Fibroblast of lung (primary cell): ENCODE data around the gene ABCF3. TPM values are rescaled to one million over a fixed set of nuclear protein-coding genes. Genes with fewer than 3 reads are reported as not detected.

Experiments
- DNase-seq, 2 donors: peaks; one replicate each; pipeline versions ENCODE4 v3.0.0 to v3.0.0-alpha.2; 2010; ENCODE audit warnings: low read depth in 2 of 2
- H2AFZ ChIP-seq: 2 replicates; pipeline ENCODE4 v1.5.1; 2012; ENCODE audit warnings: low read length, control low read depth, inconsistent platforms
- H3K27ac ChIP-seq: 2 replicates; pipeline ENCODE4 v1.5.1; 2011; ENCODE audit warnings: low read length, control low read depth; ENCODE audit not compliant: insufficient read depth
- H3K27me3 ChIP-seq: 2 replicates; pipeline ENCODE4 v1.5.1; 2011; ENCODE audit warnings: mild to moderate bottlenecking, low read length; ENCODE audit not compliant: control insufficient read depth, insufficient read depth
- H3K36me3 ChIP-seq: 2 replicates; pipeline ENCODE4 v1.5.1; 2011; ENCODE audit warnings: low read length; ENCODE audit not compliant: control insufficient read depth, insufficient read depth
- H3K4me1 ChIP-seq: 2 replicates; pipeline ENCODE4 v1.5.1; 2011; ENCODE audit warnings: low read length; ENCODE audit not compliant: control insufficient read depth, insufficient read depth; ENCODE audit errors: extremely low read depth
- H3K4me2 ChIP-seq: 2 replicates; pipeline ENCODE4 v1.5.1; 2011; ENCODE audit warnings: low read length, control low read depth; ENCODE audit not compliant: insufficient read depth; ENCODE audit errors: extremely low read depth
- H3K4me3 ChIP-seq, 4 experiments: fragments of 200-600 bp in 1 of 4; sonication (generic) in 1 of 4; replicated peaks in 1 of 4; 2 replicates each; pipeline ENCODE4 v1.5.1; 2011 to 2016; ENCODE audit warnings: low read length in 4 of 4, low read depth in 3 of 4, mild to moderate bottlenecking in 3 of 4, control low read depth in 2 of 4, inconsistent platforms in 1 of 4, mixed read lengths in 1 of 4; ENCODE audit not compliant: insufficient read depth in 1 of 4; ENCODE audit errors: control extremely low read depth in 1 of 4
- H3K79me2 ChIP-seq: 2 replicates; pipeline ENCODE4 v1.5.1; 2012; ENCODE audit warnings: mild to moderate bottlenecking, low read length, inconsistent platforms; ENCODE audit not compliant: control insufficient read depth, insufficient read depth
- H3K9ac ChIP-seq: 2 replicates; pipeline ENCODE4 v1.5.1; 2011; ENCODE audit warnings: mild to moderate bottlenecking, low read length, control low read depth; ENCODE audit not compliant: insufficient read depth
- H3K9me3 ChIP-seq: 2 replicates; pipeline ENCODE4 v1.5.1; 2012; ENCODE audit warnings: low read depth, low read length; ENCODE audit not compliant: control insufficient read depth, insufficient read depth
- H4K20me1 ChIP-seq: 2 replicates; pipeline ENCODE4 v1.5.1; 2011; ENCODE audit warnings: low read length; ENCODE audit not compliant: control insufficient read depth, insufficient read depth; ENCODE audit errors: extremely low read depth
- CTCF ChIP-seq, 2 donors: IDR thresholded peaks in 1 of 2; conservative IDR thresholded peaks in 1 of 2; 1 replicate in 1 of 2; 2 replicates in 1 of 2; pipeline ENCODE4 v1.5.1; 2011 to 2012; ENCODE audit warnings: low read length in 2 of 2, control low read depth in 1 of 2, inconsistent platforms in 1 of 2, low read depth in 1 of 2, mild to moderate bottlenecking in 1 of 2
- EZH2 ChIP-seq: IDR thresholded peaks from 2 replicates; pipeline ENCODE4 v1.5.1; 2012; ENCODE audit warnings: low read length, control low read depth, mild to moderate bottlenecking; ENCODE audit errors: missing control alignments
- polyA plus RNA-seq, 2 donors: library from polyadenylated mRNA; depleted of rRNA in 1 of 2; stranded (reverse) in 1 of 2; unstranded in 1 of 2; fragments of >200 nt; gene quantifications; 2 replicates each; pipeline ENCODE4 v1.2.1, GENCODE V29; 2011 to 2012; ENCODE audit warnings: missing spikeins in 1 of 2
- total RNA-seq: library from RNA; depleted of rRNA; stranded (reverse); fragments of >200 nt; gene quantifications from 2 replicates; pipeline ENCODE4 v1.2.1, GENCODE V29; 2014

ABCF3 gene
- total and polyA plus RNA-seq, 2 donors (not counting 1 experiment from before 2014, with no cell fraction given) = 31.3 to 65.1 TPM

- Histone ChIP-seq H3K9me3 (no peaks in the 10 kb centered on the region), H3K36me3 (no peaks in the 10 kb centered on the region), H4K20me1 (no peaks in the 10 kb centered on the region), H3K9ac (peak overlapping the region; percentile 63), H3K4me1 (peaks cover 7% of the 10 kb centered on the region), H3K27ac (peak overlapping the region; percentile 36), H3K4me2 (peak overlapping the region; percentile 99), H2AFZ (no peak overlapping the region), H3K79me2 (peaks cover 54% of the 10 kb centered on the region), H3K27me3 (no peaks in the 10 kb centered on the region), H3K4me3 (peak overlapping the region; percentile 58 to 88 (median 73))
- peak; percentile 61 to 71 for DNase-seq
- TF ChIP-seq CTCF (conservative IDR thresholded peaks at IDR 0.05 in 1 of 2, IDR thresholded peaks at IDR 0.05 in 1 of 2; ENCODE audit: low read depth in 1 of 2, low read length in 2 of 2) (no peak), EZH2 (no peak)
Observed at GRCh38 chr3:184156522-184156955, 29.5 kb upstream of the ABCF3 start.

GRCh38 chr3:184157206-184157605 is 28.8 kb upstream of the ABCF3 start:
- H3K4me1 ChIP-seq = peaks cover 7% of the 10 kb centered on the region
- H4K20me1 ChIP-seq = no peaks in the 10 kb centered on the region
- no peak overlapping the region for H2AFZ ChIP-seq
- peak overlapping the region; percentile 99 for H3K4me2 ChIP-seq
- H3K4me3 ChIP-seq = peak overlapping the region; percentile 58 to 88 (median 73)
- TF ChIP-seq CTCF (conservative IDR thresholded peaks at IDR 0.05 in 1 of 2, IDR thresholded peaks at IDR 0.05 in 1 of 2; ENCODE audit: low read depth in 1 of 2, low read length in 2 of 2) (no peak), EZH2 (no peak)
- peaks cover 60% of the 10 kb centered on the region for H3K79me2 ChIP-seq
- no peaks in the 10 kb centered on the region for H3K9me3 ChIP-seq
- peak overlapping the region; percentile 36 for H3K27ac ChIP-seq
- no peaks in the 10 kb centered on the region for H3K36me3 ChIP-seq
- no peaks in the 10 kb centered on the region for H3K27me3 ChIP-seq
- no peak overlapping the region for H3K9ac ChIP-seq
- no peak for DNase-seq

GRCh38 chr3:184158404-184158803 is 27.6 kb upstream of the ABCF3 start:
- H3K9me3 ChIP-seq = no peaks in the 10 kb centered on the region
- TF ChIP-seq CTCF (conservative IDR thresholded peaks at IDR 0.05 in 1 of 2, IDR thresholded peaks at IDR 0.05 in 1 of 2; ENCODE audit: low read depth in 1 of 2, low read length in 2 of 2) (no peak), EZH2 (no peak)
- peak overlapping the region in 1 of 4 experiments; percentile 82 for H3K4me3 ChIP-seq
- H2AFZ ChIP-seq = no peak overlapping the region
- peaks cover 68% of the 10 kb centered on the region for H3K79me2 ChIP-seq
- peak overlapping the region; percentile 0 for H3K4me2 ChIP-seq
- H3K27me3 ChIP-seq = no peaks in the 10 kb centered on the region
- H3K27ac ChIP-seq = no peak overlapping the region
- H3K4me1 ChIP-seq = peaks cover 7% of the 10 kb centered on the region
- no peak overlapping the region for H3K9ac ChIP-seq
- no peak for DNase-seq
- H4K20me1 ChIP-seq = no peaks in the 10 kb centered on the region
- peaks cover 2% of the 10 kb centered on the region for H3K36me3 ChIP-seq
